Suprapubic skin (tissue), 3 donors: ENCODE results near the gene CTNNAL1.

Source experiments
- EP300 ChIP-seq: sonication (generic); formaldehyde crosslinking; IDR thresholded peaks from one replicate; pipeline ENCODE4 v1.6.1; 2017; ENCODE audit warnings: antibody characterized with exemption
- POLR2A ChIP-seq, 2 donors: fragments of 450-650 bp; IDR thresholded peaks; one replicate each; pipeline ENCODE4 v1.6.1; 2017; ENCODE audit warnings: antibody characterized with exemption in 2 of 2, mild to moderate bottlenecking in 2 of 2, moderate library complexity in 2 of 2
- TF ChIP-seq, protein P1 (sequence below), 2 donors: fragments of 200-600 bp in 1 of 2; fragments of 450-650 bp in 1 of 2; sonication (generic) in 1 of 2; IDR thresholded peaks; one replicate each; pipeline ENCODE4 v1.5.1; 2016 to 2019; ENCODE audit warnings: antibody characterized with exemption in 2 of 2, mild to moderate bottlenecking in 1 of 2, moderate library complexity in 1 of 2

DNA sequence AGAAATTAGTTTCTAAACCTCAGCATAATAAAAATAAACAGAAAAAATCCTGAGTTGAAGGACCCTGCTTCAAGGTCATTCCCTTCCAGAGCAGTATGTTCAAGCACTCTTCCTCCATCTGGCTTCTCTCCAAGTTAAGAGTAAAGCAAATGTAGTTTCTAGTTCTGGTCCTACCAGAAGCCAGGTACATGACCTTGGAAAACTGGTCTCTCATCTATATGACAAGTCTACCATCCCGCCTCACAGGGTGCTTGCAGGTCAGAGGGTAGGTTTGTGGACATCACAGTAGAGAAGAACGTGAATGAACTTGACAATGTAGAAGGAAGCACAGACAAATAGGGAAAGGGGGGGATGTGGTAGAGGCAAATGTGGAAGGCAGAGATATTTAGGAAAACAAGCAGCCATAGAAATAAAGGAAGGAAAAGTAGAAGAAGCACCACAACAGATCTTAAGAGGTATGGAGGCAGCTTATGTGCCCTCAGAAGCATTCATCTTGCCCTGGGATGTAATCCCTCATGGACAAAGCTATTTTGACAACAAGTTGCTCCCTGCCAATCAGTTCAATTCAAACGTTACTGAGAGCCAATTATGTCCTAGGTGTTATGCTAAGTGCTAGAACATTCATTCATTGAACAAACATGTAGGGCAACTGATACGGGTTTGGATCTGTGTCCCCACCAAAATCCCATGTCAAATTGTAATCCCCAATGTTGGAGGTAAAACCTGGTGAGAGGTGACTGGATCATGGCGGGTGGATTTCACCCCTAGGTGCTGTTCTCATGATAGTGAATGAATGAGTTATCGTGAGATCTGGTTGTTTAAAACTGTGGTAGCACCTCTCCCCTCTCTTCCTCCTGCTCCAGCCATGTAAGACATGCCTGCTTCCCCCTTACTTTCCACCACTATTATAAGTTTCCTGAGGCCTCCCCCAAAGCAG is 23.7 kb upstream of the CTNNAL1 start:
- TF ChIP-seq, protein P1, sequence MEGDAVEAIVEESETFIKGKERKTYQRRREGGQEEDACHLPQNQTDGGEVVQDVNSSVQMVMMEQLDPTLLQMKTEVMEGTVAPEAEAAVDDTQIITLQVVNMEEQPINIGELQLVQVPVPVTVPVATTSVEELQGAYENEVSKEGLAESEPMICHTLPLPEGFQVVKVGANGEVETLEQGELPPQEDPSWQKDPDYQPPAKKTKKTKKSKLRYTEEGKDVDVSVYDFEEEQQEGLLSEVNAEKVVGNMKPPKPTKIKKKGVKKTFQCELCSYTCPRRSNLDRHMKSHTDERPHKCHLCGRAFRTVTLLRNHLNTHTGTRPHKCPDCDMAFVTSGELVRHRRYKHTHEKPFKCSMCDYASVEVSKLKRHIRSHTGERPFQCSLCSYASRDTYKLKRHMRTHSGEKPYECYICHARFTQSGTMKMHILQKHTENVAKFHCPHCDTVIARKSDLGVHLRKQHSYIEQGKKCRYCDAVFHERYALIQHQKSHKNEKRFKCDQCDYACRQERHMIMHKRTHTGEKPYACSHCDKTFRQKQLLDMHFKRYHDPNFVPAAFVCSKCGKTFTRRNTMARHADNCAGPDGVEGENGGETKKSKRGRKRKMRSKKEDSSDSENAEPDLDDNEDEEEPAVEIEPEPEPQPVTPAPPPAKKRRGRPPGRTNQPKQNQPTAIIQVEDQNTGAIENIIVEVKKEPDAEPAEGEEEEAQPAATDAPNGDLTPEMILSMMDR (IDR thresholded peaks at IDR 0.05) = no peak
- TF ChIP-seq POLR2A (IDR thresholded peaks at IDR 0.05) = no peak
- no peak for TF ChIP-seq EP300
